CD4-positive, alpha-beta T cell treated with Interleukin-4 for 4 hours (primary cell): Measurements from ENCODE around the gene KRTAP12-3.
"Not testable (repeated sequence)": the region's sequence is repeated elsewhere in the genome, so short reads cannot be mapped to it uniquely, and the experiment has no call there.

ENCODE experiments used
- DNase-seq: peaks from one replicate; pipeline ENCODE4 v3.0.0-alpha.2; 2020

Gene KRTAP12-3

DNA sequence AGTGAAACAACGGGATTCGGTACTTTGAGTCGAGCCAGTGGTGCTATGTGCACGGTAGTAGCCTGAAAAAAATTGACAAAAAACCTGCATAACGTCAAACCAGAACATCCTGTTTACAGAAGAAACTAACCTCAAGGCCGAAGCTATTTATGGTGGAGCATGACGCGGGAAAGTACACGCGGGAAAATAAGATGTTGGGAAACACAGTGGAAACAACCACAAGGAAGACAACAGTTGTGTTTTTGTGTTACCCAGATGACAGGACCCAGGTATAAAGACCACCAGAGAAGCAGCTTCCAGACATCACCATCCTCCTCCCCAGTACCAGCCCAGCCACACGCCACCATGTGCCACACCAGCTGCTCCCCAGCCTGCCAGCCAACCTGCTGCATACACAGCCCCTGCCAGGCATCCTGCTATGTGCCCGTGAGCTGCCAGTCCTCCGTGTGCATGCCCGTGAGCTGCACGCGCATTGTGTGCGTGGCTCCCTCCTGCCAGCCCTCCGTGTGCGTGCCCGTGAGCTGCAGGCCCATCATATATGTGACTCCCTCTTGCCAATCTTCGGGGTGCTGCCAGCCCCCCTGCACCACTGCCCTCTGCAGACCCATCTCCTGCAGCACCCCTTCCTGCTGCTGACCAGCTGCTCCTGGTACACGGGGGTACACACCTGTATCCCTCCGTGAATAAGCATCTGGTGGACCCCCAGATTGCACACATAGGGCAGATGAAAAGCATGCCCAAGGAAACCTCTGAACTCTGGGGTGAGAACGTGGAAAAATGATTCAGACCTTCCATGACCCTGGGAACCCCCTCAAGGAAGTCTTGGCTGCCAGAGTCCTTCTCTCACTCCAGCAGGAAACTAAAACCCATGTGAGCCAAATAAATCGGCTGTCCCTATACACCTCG lies at the start of gene KRTAP12-3:
Gene KRTAP12-3 (plus strand): TSS at position 298 of the 906 bp plus-strand sequence. CDS start 48 bp downstream, at position 346.
- peak; percentile 73 for DNase-seq

DNA sequence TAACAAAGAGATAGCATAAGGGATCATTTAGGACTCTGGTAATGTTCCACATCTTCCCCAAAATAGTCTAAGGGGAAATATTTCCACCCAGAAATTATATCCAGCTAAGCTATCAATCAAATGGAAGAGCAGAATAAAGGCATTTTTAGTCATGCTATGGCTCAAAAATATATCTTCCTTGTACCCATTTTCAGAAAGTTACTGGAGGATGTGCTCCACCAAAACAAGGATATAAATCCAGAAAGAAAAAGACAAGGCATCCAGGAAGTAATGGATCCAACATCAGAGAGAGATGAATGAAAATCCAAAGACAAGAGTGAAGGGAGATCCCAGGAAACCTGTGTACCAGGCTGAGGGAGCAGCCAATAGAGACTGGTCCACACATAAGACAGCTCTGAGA lies 48.5 kb upstream of the KRTAP12-3 start:
- no peak for DNase-seq

GRCh38 chr21:44610157-44610843 lies 47.4 kb upstream of the KRTAP12-3 start:
- DNase-seq = not testable (repeated sequence)

DNA sequence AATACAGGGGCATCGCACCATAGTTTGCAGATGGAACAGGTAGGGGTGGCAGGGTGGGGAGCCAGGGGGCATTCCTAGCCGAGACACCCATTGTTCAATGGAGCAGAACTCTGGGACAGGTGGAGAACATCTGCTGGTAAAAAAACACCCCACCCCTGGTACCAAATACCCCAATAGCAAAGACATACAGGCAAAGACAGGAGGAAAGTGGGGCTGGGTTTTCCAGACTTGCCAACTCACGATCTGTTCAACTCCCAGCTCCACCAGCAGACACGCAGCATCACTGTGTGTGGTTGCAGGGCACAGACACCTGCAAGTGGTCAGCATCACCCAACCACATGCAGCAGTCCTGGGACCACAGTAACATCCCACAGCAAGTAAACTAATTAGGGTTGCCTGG lies 46.2 kb upstream of the KRTAP12-3 start:
- no peak for DNase-seq

DNA sequence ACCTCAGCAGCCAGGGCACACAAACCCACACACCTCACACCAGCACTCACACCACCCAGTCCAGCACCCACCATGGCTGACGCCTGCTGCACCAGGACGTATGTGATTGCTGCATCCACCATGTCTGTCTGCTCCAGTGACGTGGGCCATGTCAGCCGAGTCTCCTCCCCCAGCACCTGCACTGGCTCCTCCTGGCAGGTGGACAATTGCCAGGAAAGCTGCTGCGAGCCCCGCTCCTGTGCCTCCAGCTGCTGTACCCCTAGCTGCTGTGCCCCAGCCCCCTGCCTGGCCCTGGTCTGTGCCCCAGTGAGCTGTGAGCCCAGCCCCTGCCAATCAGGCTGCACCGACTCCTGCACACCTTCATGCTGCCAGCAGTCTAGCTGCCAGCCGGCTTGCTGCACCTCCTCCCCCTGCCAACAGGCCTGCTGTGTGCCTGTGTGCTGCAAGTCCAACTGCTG lies 45.7 kb upstream of the KRTAP12-3 start, which contains the start of gene KRTAP10-8:
Gene KRTAP10-8 (plus strand): TSS at position 51 of the 458 bp plus-strand sequence. CDS start 22 bp downstream, at position 73.
- no peak for DNase-seq

DNA sequence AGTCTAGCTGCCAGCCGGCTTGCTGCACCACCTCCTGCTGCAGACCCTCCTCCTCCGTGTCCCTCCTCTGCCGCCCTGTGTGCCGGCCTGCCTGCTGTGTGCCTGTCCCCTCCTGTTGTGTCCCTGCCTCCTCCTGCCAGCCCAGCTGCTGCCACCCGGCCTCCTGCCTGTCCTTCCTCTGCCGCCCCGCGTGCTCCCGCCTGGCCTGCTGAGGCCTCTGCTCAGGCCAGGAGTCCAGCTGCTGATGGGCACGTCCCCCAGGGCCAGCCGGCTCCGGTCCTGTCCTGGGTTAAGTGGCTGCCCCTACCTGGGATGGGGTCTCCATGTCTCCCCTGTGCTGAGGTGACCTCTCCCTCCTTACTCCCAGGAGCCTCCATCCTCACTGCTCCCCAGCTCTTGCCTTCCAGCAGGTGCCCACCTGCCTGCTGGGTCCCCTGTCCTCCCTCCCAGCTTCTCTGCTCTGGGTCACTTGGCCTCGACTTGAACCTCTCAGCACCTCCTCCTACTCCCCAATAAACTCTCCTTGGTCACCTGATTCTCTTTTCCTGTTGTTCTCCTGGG lies 45.0 kb upstream of the KRTAP12-3 start:
- no peak for DNase-seq

DNA sequence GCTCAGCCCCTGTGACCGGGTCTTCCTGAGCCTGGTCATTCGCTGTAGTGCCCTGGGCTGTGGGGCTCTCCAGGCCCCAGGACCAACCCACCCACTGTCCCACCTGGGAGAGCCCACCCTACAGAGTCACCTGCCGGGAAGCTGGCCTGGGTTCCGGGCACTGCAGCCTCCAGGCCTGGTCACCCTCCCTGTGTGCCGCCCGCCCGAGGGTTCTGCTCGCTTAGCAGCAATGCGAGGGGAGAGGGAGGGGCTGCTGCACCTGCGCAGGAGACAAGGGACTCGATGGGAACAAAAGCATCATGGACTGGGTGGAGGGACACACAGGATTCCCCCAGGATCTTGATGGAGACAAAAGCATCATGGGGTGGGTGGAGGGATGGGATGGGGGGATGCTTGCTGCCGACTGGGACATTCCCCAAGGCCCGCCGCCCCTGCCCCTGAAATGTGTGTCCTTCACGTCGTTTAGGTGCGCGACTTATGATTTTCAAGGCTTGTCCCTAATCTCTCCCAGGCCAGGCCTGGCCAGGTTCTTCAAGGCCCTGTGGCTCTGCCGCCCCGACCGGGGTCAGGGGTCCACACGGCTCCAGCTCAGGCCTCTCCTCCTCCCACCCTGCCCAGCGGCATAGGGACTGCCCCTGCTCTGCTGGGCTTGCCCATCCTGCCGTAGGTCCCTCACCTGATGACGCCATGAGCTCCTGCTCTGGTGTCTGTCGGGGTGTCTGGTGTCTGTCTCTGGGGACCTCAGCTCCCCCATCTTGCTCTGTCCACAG lies 44.2 kb upstream of the KRTAP12-3 start:
- no peak for DNase-seq

DNA sequence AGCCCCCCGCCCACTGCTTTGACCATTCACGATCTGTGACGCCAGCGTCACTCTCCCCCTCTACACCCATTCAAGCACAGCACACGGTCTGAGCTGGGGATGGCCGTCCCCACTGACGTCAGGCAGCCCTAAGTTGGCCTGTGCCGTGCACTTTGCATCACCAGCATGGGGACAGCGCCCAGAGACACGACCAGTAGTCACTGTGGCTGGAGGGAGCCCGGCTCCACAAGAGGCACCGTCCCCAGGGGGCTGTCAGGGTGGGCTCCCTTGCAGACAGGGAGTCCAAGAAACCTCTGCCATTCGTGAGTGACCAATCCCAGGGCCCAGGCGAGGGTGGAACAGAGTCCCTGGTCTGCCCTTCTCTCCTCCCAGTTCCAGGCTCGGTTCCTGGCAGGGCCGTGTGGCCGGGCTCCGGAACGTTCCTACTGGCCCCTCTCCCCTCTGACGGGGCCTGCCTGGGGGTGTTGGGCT lies 43.5 kb upstream of the KRTAP12-3 start:
- DNase-seq = no peak

- no peak for DNase-seq
These were observed 42.8 kb upstream of the KRTAP12-3 start for GRCh38 chr21:44614961-44615391.

GRCh38 chr21:44615466-44615865 lies 42.3 kb upstream of the KRTAP12-3 start:
- no peak for DNase-seq

DNA sequence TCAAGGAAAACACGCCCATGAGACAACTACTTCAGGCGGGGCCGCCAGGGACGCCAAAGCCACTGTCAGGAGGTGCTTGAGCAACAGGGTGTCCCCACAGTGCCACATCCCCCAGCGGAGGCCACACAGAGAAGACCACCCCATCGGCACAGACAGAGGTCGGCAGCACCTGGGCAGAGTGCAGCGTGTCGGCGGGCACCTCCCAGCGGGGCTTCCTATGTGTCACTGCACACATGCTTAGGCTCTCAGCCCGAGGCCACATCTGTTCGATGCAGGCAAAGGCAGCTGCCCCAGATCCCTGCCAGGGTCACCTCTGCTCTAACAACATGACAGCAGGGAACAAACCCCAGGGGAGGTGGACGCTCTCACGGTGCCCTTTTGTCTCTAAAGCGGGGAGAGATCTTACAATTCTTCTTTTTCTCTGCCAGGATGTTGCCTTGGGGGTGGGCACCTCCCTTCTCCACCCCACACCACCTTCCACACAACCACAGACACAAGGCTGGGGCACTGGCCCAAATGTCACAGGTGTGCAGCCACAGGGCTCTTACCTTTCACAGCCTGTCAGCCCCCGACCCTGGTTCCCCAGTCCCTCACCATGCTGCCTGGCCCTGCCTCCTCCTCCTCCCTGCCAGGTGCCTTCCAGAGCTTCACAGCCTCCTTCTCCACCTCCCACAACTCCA lies 41.7 kb upstream of the KRTAP12-3 start:
- no peak for DNase-seq

DNA sequence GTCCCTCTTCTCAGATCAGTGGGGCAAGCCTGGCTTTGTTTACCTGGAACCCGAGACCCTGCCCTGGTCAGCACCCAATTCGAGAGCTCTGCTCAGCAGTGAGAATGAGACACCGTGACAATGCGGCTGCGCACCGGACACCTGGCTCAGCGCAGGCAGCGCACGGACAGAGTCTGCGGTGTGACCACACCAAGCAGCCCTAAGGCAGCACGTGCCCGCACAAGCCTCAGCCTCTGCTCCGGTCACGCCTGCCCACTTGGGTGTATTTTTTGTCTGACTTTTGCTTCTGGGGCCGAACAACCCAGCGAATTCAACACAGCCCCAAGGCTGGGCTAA lies 41.2 kb upstream of the KRTAP12-3 start:
- no peak for DNase-seq

DNA sequence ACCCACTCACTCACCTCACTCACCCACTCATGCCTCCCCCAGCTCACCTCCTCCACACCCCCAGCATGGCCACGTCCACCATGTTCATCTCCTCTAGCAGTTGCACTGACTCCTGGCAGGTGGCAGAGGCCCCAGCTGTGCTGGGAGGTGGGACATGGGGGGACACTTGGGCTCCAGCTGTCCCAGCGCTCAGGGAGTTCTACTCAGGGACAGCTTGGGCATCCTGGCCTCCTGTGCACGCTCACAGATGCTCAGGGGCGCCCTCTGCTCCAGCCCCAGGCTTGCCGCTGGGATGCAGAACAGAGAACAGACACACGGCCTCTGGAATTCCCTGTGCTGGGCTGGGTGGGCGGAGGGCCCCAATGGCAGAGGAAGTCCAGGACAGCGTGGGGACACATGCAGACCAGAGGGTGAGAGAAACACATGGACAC lies 40.6 kb upstream of the KRTAP12-3 start:
- no peak for DNase-seq

GRCh38 chr21:44618504-44618903 lies 39.2 kb upstream of the KRTAP12-3 start:
- no peak for DNase-seq

GRCh38 chr21:44618909-44619308 lies 38.8 kb upstream of the KRTAP12-3 start:
- peak; percentile 78 for DNase-seq

- DNase-seq = no peak
These were observed 37.8 kb upstream of the KRTAP12-3 start for GRCh38 chr21:44619886-44620285.

DNA sequence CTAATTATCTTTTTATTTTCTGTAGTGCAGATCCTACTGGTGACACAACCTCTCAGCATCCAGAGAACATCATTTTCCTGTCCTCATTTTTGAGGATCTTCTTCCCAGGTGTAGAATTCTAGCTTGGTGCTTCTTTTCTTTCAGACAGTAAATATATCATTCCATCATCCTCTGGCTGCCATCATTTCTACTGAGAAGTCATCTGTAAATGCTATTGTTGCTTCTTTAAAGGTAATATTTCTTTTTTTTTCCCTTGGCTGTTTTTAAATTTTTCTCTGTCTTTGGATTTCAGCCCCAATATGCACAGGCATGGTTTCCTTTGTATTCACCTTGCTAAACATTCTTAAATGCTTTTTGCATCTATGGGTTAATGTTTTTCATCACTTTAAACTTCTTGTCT lies 34.2 kb upstream of the KRTAP12-3 start:
- DNase-seq = no peak

DNA sequence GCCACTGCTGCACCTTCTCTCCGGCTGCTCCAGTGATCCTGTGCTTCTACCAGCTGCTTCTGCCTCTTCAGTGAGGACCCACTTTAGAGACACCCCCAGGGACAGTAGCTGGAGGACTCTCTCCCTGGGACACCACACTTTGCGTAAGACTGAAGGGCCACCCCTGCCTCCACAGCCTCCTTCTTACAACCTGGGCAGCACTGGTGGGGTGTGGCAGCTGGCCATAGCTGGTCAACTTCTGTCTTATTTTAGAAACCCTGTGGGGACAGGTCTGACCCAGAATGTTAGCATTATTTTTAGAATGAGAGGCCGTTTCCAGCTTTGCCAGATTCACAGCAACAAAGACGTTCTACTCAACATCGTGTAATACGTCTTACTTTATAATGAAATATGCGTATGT lies 32.0 kb upstream of the KRTAP12-3 start:
- no peak for DNase-seq

- peak; percentile 30 for DNase-seq
These were observed 31.5 kb upstream of the KRTAP12-3 start for GRCh38 chr21:44626262-44626661.

- no peak for DNase-seq
These were observed 31.0 kb upstream of the KRTAP12-3 start, which contains the start of gene KRTAP10-9 for GRCh38 chr21:44626673-44627143. Gene KRTAP10-9, plus strand, starts transcription at chr21:44627093. Its CDS starts 79 bp downstream, at chr21:44627172.

- DNase-seq = not testable (repeated sequence)
These were observed 30.4 kb upstream of the KRTAP12-3 start for GRCh38 chr21:44627181-44627822.
